ENCODE measurements around the gene GPX5.
"Not testable (repeated sequence)": the region's sequence is repeated elsewhere in the genome, so short reads cannot be mapped to it uniquely, and the experiment has no call there.

The GPX5 gene

GRCh38 chr6:28537509-28538140, 11.9 kb downstream of the GPX5 start:
- in situ Hi-C loops (cut with HindIII; ENCODE audit: low pct_ligation_motif_present, low sequenced_read_pairs) = no loop called here
- peak; percentile 57 for DNase-seq
- peak overlapping the region; percentile 41 for H3K4me3 ChIP-seq (ENCODE audit: low read depth, low read length)

GRCh38 chr6:28541996-28542395, 16.3 kb downstream of the GPX5 start:
- in situ Hi-C loops (cut with HindIII; ENCODE audit: low pct_ligation_motif_present, low sequenced_read_pairs) = no loop called here
- no peak overlapping the region for H3K4me3 ChIP-seq (ENCODE audit: low read depth, low read length)
- H3K36me3 ChIP-seq (replicated peaks) = no peaks in the 10 kb centered on the region
- no peak for DNase-seq
- TF ChIP-seq CTCF (IDR thresholded peaks at IDR 0.05; ENCODE audit: low read depth, low read length, missing control alignments) = no peak
- no peak overlapping the region for H3K27ac ChIP-seq
- no peaks in the 10 kb centered on the region for H3K27me3 ChIP-seq (replicated peaks)

More at GRCh38 chr6:28537509-28538140, 11.9 kb downstream of the GPX5 start:
- Histone ChIP-seq H3K27me3 (replicated peaks) (no peaks in the 10 kb centered on the region), H3K27ac (no peak overlapping the region), H3K36me3 (replicated peaks) (no peaks in the 10 kb centered on the region)
- TF ChIP-seq CTCF (IDR thresholded peaks at IDR 0.05; ENCODE audit: low read depth, low read length, missing control alignments) = no peak

- peak; percentile 74 for TF ChIP-seq CTCF (IDR thresholded peaks at IDR 0.05; ENCODE audit: low read depth, low read length, missing control alignments)
- in situ Hi-C loops (cut with HindIII; ENCODE audit: low pct_ligation_motif_present, low sequenced_read_pairs) = no loop called here
- Histone ChIP-seq H3K4me3 (ENCODE audit: low read depth, low read length) (peak overlapping the region; percentile 39), H3K27ac (no peak overlapping the region), H3K27me3 (replicated peaks) (no peaks in the 10 kb centered on the region), H3K36me3 (replicated peaks) (no peaks in the 10 kb centered on the region)
- peak; percentile 85 for DNase-seq
Observed at GRCh38 chr6:28542440-28543296, 17.0 kb downstream of the GPX5 start.

- in situ Hi-C loops (cut with HindIII; ENCODE audit: low pct_ligation_motif_present, low sequenced_read_pairs) = no loop called here
- TF ChIP-seq CTCF (IDR thresholded peaks at IDR 0.05; ENCODE audit: low read depth, low read length, missing control alignments) = no peak
- Histone ChIP-seq H3K4me3 (ENCODE audit: low read depth, low read length) (peak overlapping the region; percentile 61), H3K27me3 (replicated peaks) (no peaks in the 10 kb centered on the region), H3K36me3 (replicated peaks) (no peaks in the 10 kb centered on the region), H3K27ac (no peak overlapping the region)
- DNase-seq = no peak
Observed at GRCh38 chr6:28543651-28544610, 18.2 kb downstream of the GPX5 start.

GRCh38 chr6:28545955-28546354, 20.3 kb downstream of the GPX5 start:
- no peak overlapping the region for H3K4me3 ChIP-seq (ENCODE audit: low read depth, low read length)
- in situ Hi-C loops (cut with HindIII; ENCODE audit: low pct_ligation_motif_present, low sequenced_read_pairs) = no loop called here
- H3K27ac ChIP-seq = no peak overlapping the region
- H3K27me3 ChIP-seq (replicated peaks) = no peaks in the 10 kb centered on the region
- DNase-seq = no peak
- no peaks in the 10 kb centered on the region for H3K36me3 ChIP-seq (replicated peaks)
- no peak for TF ChIP-seq CTCF (IDR thresholded peaks at IDR 0.05; ENCODE audit: low read depth, low read length, missing control alignments)

- in situ Hi-C loops (cut with HindIII; ENCODE audit: low pct_ligation_motif_present, low sequenced_read_pairs); H3K27ac ChIP-seq; H3K27me3 ChIP-seq (replicated peaks): not testable (repeated sequence)
Observed at GRCh38 chr6:28547003-28547402, 21.3 kb downstream of the GPX5 start.

More at GRCh38 chr6:28547003-28547402, 21.3 kb downstream of the GPX5 start:
- H3K4me3 ChIP-seq (ENCODE audit: low read depth, low read length); H3K36me3 ChIP-seq (replicated peaks); DNase-seq: not testable (repeated sequence)

All from brain microvascular endothelial cell (primary cell).